Right atrium auricular region (tissue), 2 donors: Measurements from ENCODE around the gene MAPK8IP2. TPM values are rescaled to one million over a fixed set of nuclear protein-coding genes. Genes with fewer than 3 reads are reported as not detected.

Experiments
- DNase-seq: peaks from one replicate; pipeline ENCODE4 v3.0.0-alpha.2; 2019; ENCODE audit warnings: low spot score
- H3K27ac ChIP-seq, 2 donors: fragments of 200-600 bp; sonication (generic); 1 replicate in 1 of 2; 2 replicates in 1 of 2; pipeline ENCODE4 v1.5.1; 2016 to 2019
- H3K27me3 ChIP-seq, 2 donors: fragments of 200-600 bp; sonication (generic); one replicate each; pipeline versions ENCODE4 v1.5.1 to v1.6.0; 2017 to 2019
- H3K36me3 ChIP-seq: fragments of 200-600 bp; sonication (generic); one replicate; pipeline ENCODE4 v1.5.1; 2016
- H3K4me1 ChIP-seq, 2 donors: fragments of 200-600 bp; sonication (generic); one replicate each; pipeline versions ENCODE4 v1.5.1 to v1.6.0; 2017 to 2019
- H3K4me3 ChIP-seq, 2 donors: fragments of 200-600 bp; sonication (generic); 1 replicate in 1 of 2; 2 replicates in 1 of 2; pipeline ENCODE4 v1.5.1; 2017 to 2019; ENCODE audit warnings: mild to moderate bottlenecking in 1 of 2, moderate library complexity in 1 of 2
- H3K9me3 ChIP-seq, 2 donors: fragments of 200-600 bp; sonication (generic); one replicate each; pipeline ENCODE4 v1.5.1; 2019
- CTCF ChIP-seq, 2 donors: fragments of 200-600 bp; sonication (generic); IDR thresholded peaks; one replicate each; pipeline ENCODE4 v1.5.1; 2019; ENCODE audit warnings: antibody characterized with exemption in 2 of 2
- total RNA-seq, 2 donors: library from RNA; depleted of rRNA; stranded (reverse); fragments of >200 nt; gene quantifications; one replicate each; pipeline ENCODE4 v1.1.0, GENCODE V29; 2016

MAPK8IP2 gene
- total RNA-seq, 2 donors from 2014 or later = 0.26 to 0.71 TPM

GRCh38 chr22:50602338-50602700 lies 1.7 kb downstream of the MAPK8IP2 start:
- no peak for TF ChIP-seq CTCF (IDR thresholded peaks at IDR 0.05)
- DNase-seq = no peak
- no peaks in the 10 kb centered on the region for H3K9me3 ChIP-seq
- H3K27me3 ChIP-seq = peaks cover 4 to 8% of the 10 kb centered on the region in 2 donors
- no peak overlapping the region for H3K4me3 ChIP-seq
- H3K27ac ChIP-seq = no peak overlapping the region
- peaks cover 0 to 17% of the 10 kb centered on the region in 2 donors for H3K4me1 ChIP-seq
- no peaks in the 10 kb centered on the region for H3K36me3 ChIP-seq

GRCh38 chr22:50603511-50604255 lies 3.1 kb downstream of the MAPK8IP2 start:
- peaks cover 4 to 8% of the 10 kb centered on the region in 2 donors for H3K27me3 ChIP-seq
- peaks cover 0 to 17% of the 10 kb centered on the region in 2 donors for H3K4me1 ChIP-seq
- no peak for TF ChIP-seq CTCF (IDR thresholded peaks at IDR 0.05)
- H3K27ac ChIP-seq = no peak overlapping the region
- H3K9me3 ChIP-seq = no peaks in the 10 kb centered on the region
- no peaks in the 10 kb centered on the region for H3K36me3 ChIP-seq
- H3K4me3 ChIP-seq = no peak overlapping the region
- no peak for DNase-seq

GRCh38 chr22:50604256-50605001 lies 3.8 kb downstream of the MAPK8IP2 start:
- H3K27me3 ChIP-seq = peaks cover 4 to 8% of the 10 kb centered on the region in 2 donors
- peaks cover 0 to 17% of the 10 kb centered on the region in 2 donors for H3K4me1 ChIP-seq
- H3K36me3 ChIP-seq = no peaks in the 10 kb centered on the region
- no peak for TF ChIP-seq CTCF (IDR thresholded peaks at IDR 0.05)
- H3K4me3 ChIP-seq = no peak overlapping the region
- H3K27ac ChIP-seq = no peak overlapping the region
- no peaks in the 10 kb centered on the region for H3K9me3 ChIP-seq
- no peak for DNase-seq

GRCh38 chr22:50605002-50605612 lies 4.5 kb downstream of the MAPK8IP2 start:
- no peaks in the 10 kb centered on the region for H3K9me3 ChIP-seq
- H3K27me3 ChIP-seq = peaks cover 4 to 8% of the 10 kb centered on the region in 2 donors
- no peak for TF ChIP-seq CTCF (IDR thresholded peaks at IDR 0.05)
- H3K4me1 ChIP-seq = peaks cover 0 to 13% of the 10 kb centered on the region in 2 donors
- H3K27ac ChIP-seq = no peak overlapping the region
- H3K36me3 ChIP-seq = no peaks in the 10 kb centered on the region
- no peak for DNase-seq
- H3K4me3 ChIP-seq = no peak overlapping the region

- Histone ChIP-seq H3K27ac (no peak overlapping the region), H3K36me3 (no peaks in the 10 kb centered on the region), H3K4me1 (peaks cover 0 to 11% of the 10 kb centered on the region in 2 donors), H3K9me3 (no peaks in the 10 kb centered on the region), H3K27me3 (peaks cover 4 to 8% of the 10 kb centered on the region in 2 donors), H3K4me3 (no peak overlapping the region)
- DNase-seq = no peak
- TF ChIP-seq CTCF (IDR thresholded peaks at IDR 0.05) = no peak
Measured at GRCh38 chr22:50605613-50606074, 5.1 kb downstream of the MAPK8IP2 start.
